OCI-LY1 (cell line): ENCODE results near the gene FAM24A.

Source experiments
- EZH2 ChIP-seq: fragments of 200-600 bp; sonication (generic), shearing (Covaris generic); IDR thresholded peaks from 2 replicates; pipeline ENCODE4 v1.8.0; 2017; ENCODE audit warnings: borderline replicate concordance, mixed run types, mild to moderate bottlenecking, antibody characterized with exemption, low read length, moderate library complexity, mixed read lengths
- TF ChIP-seq, protein P1 (sequence below): fragments of 200-600 bp; sonication (generic), shearing (Covaris generic); IDR thresholded peaks from 2 replicates; pipeline ENCODE4 v1.5.1; 2017; ENCODE audit warnings: mild to moderate bottlenecking, antibody characterized with exemption, low read length, moderate library complexity, mixed read lengths

DNA sequence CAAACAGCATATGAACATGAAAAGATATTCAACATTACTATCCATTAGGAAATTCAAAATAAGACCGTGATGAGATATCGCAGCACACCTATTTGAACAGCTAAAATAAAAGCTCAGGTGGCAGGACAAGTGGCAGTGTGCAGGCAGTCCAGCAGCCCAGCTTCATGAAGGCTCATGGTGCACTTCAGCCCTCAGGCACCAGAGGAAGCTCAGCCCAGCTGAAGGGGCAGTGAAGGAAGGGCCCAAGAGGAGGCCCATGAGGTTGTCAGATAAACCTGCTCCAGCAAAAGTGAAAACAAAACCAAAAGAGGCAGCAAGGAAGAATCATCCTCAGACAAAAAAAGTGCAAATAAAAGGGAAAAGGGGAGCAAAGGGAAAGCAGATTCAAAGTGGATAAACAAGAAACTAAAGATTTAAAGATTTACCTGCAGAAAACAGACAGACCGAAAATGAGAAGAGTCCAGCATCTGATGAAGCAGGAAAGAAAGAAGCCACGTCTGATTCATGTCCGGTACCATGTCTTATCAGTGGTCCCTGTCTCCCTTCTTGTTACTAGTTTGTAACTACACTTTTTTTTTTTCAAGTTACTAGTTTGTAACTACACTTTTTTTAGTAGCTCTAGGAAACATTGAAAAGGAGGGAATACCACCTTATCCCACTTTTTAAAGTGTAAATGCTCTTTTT is 16.0 kb upstream of the FAM24A start:
- TF ChIP-seq, protein P1, sequence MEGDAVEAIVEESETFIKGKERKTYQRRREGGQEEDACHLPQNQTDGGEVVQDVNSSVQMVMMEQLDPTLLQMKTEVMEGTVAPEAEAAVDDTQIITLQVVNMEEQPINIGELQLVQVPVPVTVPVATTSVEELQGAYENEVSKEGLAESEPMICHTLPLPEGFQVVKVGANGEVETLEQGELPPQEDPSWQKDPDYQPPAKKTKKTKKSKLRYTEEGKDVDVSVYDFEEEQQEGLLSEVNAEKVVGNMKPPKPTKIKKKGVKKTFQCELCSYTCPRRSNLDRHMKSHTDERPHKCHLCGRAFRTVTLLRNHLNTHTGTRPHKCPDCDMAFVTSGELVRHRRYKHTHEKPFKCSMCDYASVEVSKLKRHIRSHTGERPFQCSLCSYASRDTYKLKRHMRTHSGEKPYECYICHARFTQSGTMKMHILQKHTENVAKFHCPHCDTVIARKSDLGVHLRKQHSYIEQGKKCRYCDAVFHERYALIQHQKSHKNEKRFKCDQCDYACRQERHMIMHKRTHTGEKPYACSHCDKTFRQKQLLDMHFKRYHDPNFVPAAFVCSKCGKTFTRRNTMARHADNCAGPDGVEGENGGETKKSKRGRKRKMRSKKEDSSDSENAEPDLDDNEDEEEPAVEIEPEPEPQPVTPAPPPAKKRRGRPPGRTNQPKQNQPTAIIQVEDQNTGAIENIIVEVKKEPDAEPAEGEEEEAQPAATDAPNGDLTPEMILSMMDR, result no peak
- TF ChIP-seq EZH2, result no peak
